Stimulated activated CD8-positive, alpha-beta memory T cell treated with anti-CD3 and anti-CD28 coated beads, Interleukin-12 subunit alpha, Interleukin-12 subunit beta, amount 100 ng/mL, for 24 hours (primary cell): ENCODE data around the gene ANKUB1.

Source experiments
- DNase-seq: peaks from one replicate; pipeline ENCODE4 v3.0.0-alpha.2; 2020; ENCODE audit errors: extremely low read depth

The ANKUB1 gene

DNA sequence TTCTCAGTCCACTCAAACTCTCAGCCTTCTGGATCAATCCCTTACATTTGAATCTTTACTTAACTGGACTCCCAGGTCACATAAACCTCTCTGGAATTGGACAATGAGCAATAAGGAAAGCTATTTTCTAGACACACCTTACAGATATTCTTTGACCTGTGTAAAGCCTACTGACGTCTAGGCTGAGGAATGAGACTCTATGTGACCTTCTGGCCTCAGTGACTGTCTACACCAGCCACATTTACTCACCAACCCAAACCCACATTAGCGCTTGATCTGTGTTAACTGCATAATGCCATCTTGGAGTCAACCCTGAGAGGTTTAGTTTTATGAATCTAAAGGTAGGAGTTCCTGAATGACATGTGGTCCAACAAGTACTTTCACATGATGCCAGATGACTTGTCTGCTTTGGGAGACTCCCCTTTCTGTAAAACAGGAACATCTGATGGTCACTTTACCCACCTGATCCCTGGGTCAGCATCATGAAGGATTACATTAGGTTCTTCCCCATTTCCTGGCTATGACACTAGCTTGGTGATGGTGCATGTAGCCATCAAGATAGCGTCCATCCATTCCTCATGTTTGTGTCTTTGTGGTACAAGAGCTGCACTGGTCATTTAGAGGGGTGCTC lies 28.7 kb downstream of the ANKUB1 start:
- DNase-seq = no peak

DNA sequence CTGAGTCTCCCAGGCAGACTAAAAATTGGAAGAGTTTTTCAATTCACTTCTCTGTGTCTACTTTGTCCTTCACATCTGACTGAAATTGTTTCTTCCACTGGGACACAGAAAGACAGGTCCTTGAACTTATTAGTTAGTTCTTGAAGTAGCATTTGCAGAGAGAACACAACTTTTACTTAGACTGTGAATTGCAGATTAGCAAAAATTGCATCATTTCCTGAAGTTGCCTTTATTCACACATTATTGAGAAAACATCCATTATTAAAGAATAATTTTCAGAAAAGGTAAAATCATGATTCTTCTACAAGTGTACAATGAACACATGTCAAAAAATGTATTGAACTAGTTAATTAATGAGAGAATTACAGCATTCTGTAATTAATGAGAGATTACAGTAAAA lies 38.6 kb downstream of the ANKUB1 start:
- no peak for DNase-seq

DNA sequence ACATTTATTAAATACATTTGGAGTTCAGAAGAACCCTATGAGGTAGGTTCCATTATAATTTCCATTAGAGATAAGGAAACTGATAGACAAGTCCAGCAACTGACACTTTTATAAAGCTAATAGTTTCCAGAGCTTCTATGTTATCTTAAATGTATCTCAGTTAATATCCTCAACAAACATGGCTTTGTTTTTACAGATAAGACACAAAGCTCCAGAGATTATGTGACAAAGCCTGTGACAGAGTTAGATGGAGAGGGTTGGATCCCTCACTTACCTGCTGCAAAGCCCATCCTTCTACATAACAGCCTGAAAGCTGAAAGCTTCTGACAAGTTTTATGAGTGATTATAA lies 39.6 kb downstream of the ANKUB1 start:
- no peak for DNase-seq

DNA sequence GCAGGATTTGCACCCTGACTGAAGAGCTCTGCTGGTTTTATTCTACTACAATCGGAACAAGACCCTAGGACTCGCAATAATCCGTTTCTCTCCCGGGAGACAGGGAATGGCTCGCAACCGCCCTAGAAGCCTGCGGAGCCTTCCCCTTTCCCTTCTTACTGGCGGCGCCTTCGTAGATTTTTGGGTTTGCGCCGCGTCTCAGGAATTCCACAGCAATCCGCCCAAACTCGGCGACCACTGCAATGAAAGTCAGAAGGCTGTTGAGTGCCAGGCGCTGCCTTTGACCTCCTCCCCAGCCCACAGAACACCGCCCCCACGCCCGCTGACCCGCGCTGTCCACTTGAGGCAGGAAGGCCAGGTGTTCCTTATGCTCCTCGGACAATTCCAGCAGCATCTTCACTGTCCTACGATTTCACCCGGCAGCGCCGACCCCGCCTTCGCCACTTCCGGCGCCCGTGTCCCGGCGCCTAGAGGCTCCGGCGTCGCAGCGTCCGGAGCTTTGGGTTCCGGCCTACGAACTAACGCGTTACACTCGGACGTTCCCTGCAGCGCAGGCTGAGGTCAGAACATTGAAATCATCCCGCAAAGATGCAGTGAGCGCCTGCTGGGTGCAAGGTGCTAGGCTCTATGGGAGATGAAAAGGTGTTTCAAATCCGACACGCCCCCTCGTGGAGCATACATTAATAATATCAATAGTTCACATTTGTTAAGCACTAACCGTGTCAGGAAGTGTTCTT lies 40.1 kb downstream of the ANKUB1 start, which contains the start of gene COMMD2:
Gene COMMD2 (minus strand): TSS at position 439 of the 737 bp plus-strand sequence. CDS start 45 bp downstream, at position 394.
- peak; percentile 58 for DNase-seq

DNA sequence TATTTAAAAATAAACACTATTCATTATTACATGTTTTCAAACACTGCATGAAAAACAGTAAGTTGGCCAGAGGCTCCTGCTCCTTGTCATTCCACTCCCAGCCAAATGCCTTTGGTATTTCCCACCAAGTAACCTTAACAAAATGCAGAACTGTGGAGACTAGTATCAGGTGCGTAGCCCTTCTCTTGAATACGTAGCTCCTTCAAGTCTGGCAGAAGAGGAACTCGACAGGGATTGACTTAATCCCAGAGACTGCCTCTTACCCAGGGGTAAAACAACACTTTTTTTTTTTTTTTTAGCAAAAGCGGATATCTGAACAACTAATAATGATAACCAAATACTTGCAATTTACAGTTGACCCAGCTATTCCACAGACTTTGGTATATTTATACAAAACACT lies 40.8 kb downstream of the ANKUB1 start:
- no peak for DNase-seq

DNA sequence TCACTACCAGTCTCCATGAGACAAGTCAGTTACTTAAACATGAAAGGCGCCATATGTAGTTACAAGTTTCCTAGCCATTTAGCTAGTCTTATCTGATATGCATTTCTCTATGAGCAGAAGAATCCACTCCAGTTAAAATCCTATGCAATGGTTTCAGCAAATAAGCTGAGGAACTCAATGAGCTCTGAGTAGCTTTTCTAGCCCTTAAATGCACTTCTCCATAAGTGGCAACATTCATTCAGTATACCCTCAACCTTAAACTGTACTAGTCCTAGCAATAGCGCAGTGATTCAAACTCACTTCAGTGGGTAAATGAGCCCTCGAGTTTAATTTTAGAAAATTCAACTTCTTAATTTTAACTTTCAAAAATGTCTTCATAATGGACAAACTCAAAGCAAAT lies 47.7 kb downstream of the ANKUB1 start:
- no peak for DNase-seq

DNA sequence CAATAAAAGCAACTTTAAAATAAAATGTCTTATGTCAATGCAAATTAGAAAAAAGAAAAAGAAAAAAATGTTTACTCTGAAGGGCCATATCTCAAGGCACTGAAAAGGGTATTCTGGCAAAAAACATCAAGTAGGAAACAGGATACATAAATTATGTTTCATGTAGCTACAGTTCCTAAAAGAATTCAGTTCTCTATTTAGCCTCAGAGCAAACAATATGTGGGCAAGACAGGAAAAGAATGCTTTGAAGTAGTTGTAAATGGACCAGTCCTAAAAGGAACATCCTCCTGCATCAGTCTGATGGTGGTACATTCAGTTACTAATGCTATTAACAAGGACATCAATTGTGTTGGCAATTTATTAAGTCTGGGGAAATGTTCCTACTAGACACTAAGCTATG lies 48.2 kb downstream of the ANKUB1 start:
- DNase-seq = no peak

DNA sequence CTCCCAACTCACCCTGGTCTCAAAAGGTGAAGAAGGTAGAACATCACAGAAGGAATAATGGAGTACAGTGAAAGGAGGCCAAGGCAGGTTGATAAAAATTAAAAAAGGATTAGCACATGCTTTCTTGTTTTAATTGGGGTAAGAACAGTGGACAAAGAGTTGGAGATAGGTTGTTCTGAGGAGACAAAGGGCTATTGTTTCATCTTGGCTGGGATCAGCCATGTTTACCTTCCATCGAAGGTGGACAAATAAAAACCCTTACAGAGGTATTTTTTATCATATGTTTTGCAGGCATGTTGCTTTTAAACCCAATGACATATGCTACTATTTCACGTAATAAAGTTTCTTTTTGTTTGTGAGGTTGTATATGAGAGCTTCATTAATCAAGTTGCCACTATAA lies 53.0 kb downstream of the ANKUB1 start:
- no peak for DNase-seq

DNA sequence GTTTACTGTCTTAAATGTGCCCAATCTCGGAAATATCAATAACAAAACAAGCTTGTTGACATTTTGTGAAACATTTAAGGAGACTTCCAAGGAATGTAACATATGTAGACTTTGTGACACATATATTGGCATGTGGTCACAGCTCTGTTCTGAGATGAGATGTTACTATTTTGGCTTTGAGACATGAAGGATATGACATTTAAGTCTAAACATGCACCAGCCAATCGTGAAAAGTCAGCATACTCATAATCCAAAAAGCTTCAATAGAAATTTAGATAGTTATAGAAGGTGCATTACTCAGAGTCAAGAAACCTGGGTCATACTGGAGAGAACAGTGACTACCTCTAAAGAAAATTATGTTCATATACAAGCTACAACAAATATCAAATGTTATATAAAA lies 53.5 kb downstream of the ANKUB1 start:
- no peak for DNase-seq

DNA sequence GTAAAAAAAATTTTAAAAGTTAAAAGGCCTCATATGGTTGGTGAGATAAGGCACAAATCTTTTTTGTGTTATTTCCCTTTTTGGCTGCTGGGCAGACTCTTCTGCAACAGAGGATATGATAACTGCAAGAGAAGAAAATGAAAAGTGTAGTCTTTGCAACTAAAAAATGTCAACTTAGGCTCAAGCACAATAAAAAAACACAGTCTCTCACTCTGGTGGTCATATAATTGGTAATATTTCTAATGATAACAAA lies 55.5 kb downstream of the ANKUB1 start:
- no peak for DNase-seq

DNA sequence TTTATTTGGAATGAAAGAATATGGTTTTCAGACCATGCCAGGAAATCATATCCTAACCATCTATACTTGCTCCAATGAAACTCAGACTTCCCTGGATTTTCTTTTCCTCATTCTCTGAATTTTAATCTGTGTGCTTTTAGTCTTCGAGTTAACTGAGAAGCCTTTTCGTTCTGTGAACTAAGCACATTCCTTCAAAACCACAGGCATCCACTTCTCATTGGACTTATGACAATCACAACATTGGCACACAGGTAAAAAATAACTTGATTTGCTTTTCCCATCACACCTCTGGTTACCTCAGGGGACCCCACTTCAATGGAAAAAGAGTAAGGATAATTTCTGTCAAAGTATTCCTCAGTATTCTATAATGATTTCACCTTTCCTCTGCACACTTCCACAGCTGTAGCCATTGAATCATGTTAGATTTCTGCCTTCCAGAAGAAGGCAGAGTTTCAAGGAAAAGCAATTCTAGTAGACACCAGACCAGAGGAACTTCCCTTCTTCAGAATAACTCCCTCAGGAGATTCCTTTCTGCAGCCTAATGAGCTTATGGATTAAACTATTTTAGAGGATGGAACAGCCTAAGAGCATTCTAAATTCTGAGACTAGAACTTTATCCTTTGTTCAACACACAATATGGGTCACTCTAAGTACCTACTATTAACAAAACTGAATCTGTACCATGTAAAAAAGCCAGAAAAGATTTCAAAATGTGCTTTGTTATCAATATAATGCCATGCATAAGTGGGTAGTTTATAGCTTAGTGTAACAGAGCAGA lies 56.0 kb downstream of the ANKUB1 start:
- no peak for DNase-seq

DNA sequence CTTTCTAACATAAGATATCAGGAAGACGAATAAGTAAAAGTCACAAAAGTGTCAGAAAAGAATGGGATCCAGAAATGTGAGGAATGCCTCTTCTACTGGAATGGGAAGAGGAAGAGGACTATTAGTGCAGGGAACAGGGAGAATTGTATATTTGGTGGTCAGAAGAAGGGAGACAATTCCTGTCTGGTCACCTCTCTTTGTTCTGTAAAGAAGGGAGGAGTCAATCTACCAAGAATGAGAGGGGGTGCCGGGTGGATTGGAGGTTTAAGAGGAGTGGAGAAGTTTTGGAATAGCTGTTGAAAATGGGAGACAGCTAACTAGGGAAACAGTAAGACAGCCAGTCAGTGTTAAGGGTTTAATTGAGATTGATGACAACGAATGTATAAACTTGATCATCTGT lies 60.1 kb downstream of the ANKUB1 start:
- no peak for DNase-seq

DNA sequence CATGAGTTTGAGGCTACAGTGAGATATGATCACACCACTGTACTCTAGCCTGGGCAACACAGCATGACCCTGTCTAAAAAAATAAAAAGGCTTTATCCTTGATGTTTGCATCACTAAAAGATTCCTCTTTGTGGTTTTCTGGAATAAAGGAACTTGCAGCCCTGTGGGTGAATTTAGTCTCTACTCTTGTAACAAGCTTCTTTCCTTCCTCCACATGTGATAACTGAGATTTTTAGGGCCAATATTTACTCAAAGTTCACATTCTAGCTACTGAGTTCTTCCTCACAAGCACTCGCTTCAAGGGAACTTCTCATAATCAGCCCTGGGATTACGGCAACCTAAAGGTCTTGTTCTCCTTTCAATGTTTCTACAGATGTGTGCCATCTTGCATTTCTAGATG lies 64.7 kb downstream of the ANKUB1 start:
- DNase-seq = no peak

DNA sequence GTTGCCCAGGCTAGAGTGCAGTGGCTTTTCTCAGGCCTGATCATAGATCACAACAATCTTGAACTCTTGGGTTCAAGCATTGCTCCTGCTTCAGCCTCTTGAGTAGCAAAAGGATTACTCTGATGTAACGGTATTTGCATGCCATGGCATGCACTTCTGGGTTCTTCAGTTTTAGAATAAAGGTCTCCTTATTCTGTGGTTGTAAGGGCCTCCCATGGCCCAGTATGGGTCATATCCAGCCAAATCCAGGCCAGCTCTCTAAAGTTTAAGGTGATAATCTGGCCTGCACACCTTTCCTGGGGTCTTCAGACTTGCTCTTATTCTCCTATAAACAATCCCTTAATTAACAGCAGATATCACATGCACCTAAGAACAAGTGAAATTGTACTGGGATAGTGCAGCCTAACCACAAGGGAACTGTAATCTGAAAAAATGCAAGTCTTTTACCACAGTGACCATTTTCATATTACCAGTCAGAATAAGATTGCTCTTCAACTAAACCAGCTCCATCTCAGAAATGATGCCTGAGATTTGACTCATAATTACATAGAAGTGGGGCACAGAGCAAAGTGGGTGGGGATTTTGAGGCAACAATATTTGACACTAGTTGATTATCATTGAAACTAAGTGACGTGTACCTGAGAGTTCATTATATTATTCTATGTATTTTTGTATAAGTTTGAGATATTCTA lies 65.5 kb downstream of the ANKUB1 start:
- DNase-seq = no peak

DNA sequence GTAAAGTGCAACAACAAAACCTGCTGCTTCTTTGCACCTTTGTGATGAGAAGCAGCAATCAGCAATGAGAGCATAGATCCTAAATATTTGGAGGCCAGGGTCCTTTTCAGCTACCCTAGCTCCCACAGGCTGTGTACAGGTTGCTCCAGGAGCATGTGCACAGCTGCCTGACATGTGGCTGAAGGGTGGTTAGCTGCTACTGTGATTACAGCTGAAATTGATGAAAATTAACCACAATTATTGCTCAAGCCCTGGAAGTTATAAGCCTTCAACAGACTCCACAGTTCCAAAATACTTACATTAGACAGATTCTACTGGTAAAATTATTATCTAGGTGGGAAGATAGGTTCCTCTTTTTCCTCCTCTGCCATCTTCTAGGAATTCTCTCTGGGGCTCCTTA lies 68.6 kb downstream of the ANKUB1 start:
- DNase-seq = no peak

DNA sequence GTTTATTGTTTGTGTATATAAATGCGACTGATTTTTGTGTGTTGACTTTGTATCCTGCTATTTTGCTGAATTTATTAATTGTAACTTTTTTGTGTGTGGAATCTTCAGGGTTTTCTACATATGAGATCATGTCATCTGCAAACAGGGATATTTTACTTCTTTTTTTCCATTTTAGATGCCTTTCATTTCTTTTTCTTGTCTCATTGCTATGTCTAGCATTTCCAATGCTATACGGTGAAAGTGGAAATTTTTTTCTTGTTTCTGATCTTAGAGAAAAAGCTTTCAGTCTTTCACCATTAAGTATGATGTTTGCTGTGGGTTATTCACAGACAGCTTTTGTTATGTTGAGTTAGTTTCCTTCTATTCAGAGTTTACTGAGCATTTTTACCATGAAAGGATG lies 71.4 kb downstream of the ANKUB1 start:
- DNase-seq = no peak

DNA sequence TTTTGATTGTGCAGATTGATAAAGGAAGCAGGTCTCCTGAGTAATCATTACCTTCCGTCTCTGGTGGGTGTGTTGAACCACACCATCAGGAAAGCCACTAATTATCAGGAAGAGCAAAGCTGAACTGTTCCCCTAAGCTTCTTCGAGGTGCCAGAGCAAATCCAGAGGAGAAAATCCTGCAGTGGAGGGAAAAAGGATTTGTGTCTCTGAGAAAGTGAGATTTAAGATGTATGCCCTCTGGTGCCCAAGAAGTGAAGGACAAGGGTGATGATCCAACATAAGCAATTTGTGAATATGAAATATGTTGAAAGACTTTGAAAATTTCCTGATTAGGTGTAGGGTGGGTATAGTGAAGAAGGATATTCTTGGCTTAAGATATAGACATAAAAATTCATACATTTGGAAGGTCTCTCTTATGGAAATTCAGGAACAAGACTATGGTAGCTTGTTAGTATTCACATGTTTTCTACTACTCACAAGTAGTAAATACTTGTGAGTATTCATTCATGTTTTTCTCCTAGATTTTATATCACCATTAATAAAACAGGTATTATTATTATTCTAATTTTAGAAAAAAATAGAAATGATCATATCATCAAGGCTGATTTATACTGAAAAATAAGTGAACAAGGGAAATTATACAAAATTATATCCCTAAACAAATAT lies 74.8 kb downstream of the ANKUB1 start:
- DNase-seq = no peak

DNA sequence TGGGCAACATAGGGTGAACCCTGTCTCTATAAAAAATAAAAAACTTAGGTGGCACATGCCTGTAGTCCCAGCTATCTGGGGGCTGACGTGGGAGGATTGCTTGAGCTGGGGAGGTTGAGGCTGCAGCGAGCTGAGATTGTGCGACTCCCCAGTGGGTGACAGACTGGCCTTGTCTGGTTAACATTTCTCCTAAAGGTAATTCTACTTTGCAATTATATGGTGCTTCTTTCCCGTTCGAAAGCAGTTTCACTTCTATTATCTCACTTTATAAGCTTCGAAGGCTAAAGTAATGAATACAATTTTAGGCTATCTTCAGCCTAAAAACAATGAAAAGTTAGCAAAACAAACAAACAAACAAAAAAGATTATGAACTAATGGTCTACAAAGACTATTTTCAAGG lies 75.4 kb downstream of the ANKUB1 start:
- no peak for DNase-seq

DNA sequence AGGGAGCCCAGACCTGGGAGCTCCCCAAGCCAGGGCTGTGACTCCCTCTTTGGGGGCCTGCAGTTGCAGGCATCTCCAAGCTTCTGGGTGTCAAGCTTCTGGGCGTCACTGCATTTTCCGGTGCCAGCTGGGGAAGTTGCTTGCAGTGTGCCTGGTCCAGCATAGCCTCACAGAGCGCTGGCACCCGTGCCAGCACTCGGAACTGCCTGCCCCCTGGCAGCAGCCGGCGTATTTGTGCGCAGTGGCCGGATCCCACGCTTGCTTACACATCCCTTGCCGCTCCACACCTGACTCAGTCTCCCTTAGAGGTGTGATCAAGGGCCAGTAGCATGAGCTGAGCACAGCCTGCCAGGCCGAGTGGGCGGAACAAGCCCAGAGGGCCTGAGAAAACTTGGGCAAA lies 77.1 kb downstream of the ANKUB1 start:
- no peak for DNase-seq

DNA sequence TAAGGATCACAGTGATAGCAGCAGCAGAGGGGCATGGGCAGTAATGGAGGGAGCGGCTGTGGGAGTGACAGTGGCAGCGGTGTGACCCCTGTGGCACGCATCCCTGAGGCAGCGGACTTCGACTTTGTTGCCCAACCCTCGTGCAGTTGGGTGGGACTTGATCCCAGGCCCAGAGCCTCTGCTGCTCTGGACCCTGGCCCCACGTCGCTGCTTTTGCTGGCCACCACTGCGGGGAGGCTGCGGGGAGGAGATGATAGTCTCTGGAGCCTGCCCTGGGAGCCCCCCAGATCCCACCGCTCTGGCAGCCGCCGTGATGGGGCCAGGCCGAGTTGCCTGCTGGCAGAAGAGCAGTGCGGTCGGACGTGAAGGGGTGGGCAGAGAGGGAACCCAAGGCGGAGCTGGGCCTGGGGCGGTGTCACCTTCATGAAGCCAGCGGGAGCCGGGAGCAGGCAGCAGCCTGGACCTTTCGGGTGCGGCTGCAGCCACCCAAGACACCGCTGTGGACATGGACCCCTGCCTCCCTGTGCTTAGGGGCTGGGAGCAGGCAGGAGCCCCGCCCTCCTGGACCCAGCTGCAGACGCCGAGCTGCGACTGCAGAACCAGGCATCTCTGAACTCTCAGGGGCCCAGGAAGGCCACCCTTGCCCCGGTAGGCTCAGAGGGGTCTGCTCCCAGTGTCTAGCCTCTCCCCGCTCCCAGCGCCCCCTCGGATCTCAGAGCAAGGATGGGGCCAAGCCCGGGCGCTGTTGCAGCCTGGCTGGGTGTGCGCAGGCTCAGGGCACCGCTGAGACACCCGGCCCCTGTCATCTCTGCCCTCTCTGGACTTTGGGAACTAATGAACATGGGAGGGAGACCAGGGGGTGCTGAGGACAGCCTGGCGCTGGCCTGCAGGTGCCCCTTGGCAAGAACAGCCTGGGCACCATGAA lies 78.4 kb downstream of the ANKUB1 start:
- DNase-seq = no peak
